HCT116 (cell line): ENCODE data around the gene TESK1. TPM values are rescaled to one million over a fixed set of nuclear protein-coding genes. Genes with fewer than 3 reads are reported as not detected.
"Not testable (repeated sequence)": the region's sequence is repeated elsewhere in the genome, so short reads cannot be mapped to it uniquely, and the experiment has no call there.

ENCODE experiments used
- ATAC-seq: fragments of 200-7000 bp; cut with Tn5 transposase; 2 replicates; pipeline ENCODE4 v1.9.1; 2020; ENCODE audit warnings: mild to moderate bottlenecking, moderate library complexity
- BruUV-seq: library from RNA; stranded (reverse); fragments of 400-500 nt; replicated peaks from 2 replicates; lab custom pipeline; 2021; lab: Mats Ljungman, UMichigan
- CTCF ChIA-PET: fragments of 300-600 bp; sonication (Branson Sonifier 250); formaldehyde crosslinking; loops from one replicate; lab custom pipeline; 2021; ENCODE audit warnings: antibody characterized with exemption; lab: Charles Lee
- POLR2A ChIA-PET: fragments of 300-600, 350-600 bp; sonication (Branson Sonifier 250); formaldehyde crosslinking; loops from one replicate; lab custom pipeline; 2021; ENCODE audit warnings: antibody characterized with exemption; lab: Charles Lee
- RAD21 ChIA-PET, 2 experiments: fragments of 300-600 bp; sonication (Branson Sonifier 250); formaldehyde crosslinking; loops; one replicate each; lab custom pipeline; 2023; ENCODE audit warnings: low total read pairs in 2 of 2; ENCODE audit not compliant: uncharacterized antibody in 2 of 2, unreplicated experiment in 2 of 2, low non-redundant PET in 1 of 2; lab: Charles Lee
- DNase-seq: peaks from one replicate; pipeline ENCODE4 v3.0.0-alpha.2; 2010; ENCODE audit warnings: low read depth, low spot score
- H2AFZ ChIP-seq: fragments of 200-600 bp; shearing (Covaris generic), sonication (generic); 2 replicates; pipeline ENCODE4 v1.6.1; 2017; ENCODE audit warnings: low read depth, mixed run types, mixed read lengths, antibody characterized with exemption, low read length; ENCODE audit not compliant: poor library complexity, severe bottlenecking
- H3K27ac ChIP-seq: 2 replicates; pipeline ENCODE4 v1.5.1; 2012; ENCODE audit warnings: low read depth, low read length
- H3K27me3 ChIP-seq: fragments of 200-600 bp; sonication (generic); 2 replicates; pipeline ENCODE4 v1.6.1; 2016; ENCODE audit warnings: mixed run types, low read length, mixed read lengths; ENCODE audit not compliant: insufficient read depth
- H3K36me3 ChIP-seq, 2 experiments: fragments of 200-500 bp in 1 of 2; fragments of 200-600 bp in 1 of 2; sonication (Bioruptor generic) in 1 of 2; sonication (generic) in 1 of 2; 2 replicates each; pipeline versions ENCODE4 v1.5.1 to v1.6.1; 2014 to 2016; ENCODE audit warnings: low read length in 2 of 2, inconsistent platforms in 1 of 2, mixed read lengths in 1 of 2, mixed run types in 1 of 2; ENCODE audit not compliant: insufficient read depth in 2 of 2, control insufficient read depth in 1 of 2
- H3K4me1 ChIP-seq, 2 experiments: fragments of 200-600 bp in 1 of 2; sonication (generic) in 1 of 2; 2 replicates each; pipeline versions ENCODE4 v1.5.1 to v1.6.1; 2012 to 2017; ENCODE audit warnings: low read length in 2 of 2, inconsistent platforms in 1 of 2, mild to moderate bottlenecking in 1 of 2, mixed read lengths in 1 of 2, mixed run types in 1 of 2, moderate library complexity in 1 of 2; ENCODE audit not compliant: insufficient read depth in 2 of 2, control insufficient read depth in 1 of 2
- H3K4me2 ChIP-seq: fragments of 200-600 bp; sonication (generic); 2 replicates; pipeline ENCODE4 v1.6.1; 2017; ENCODE audit warnings: mixed run types, low read length, mixed read lengths
- H3K4me3 ChIP-seq, 2 experiments: fragments of 200-600 bp in 1 of 2; sonication (generic) in 1 of 2; replicated peaks in 1 of 2; 2 replicates each; pipeline ENCODE4 v1.5.1; 2011 to 2016; ENCODE audit warnings: low read length in 2 of 2, control low read depth in 1 of 2, low read depth in 1 of 2, mild to moderate bottlenecking in 1 of 2, mixed read lengths in 1 of 2, mixed run types in 1 of 2
- H3K79me2 ChIP-seq: fragments of 200-600 bp; sonication (generic); 2 replicates; pipeline ENCODE4 v1.6.1; 2017; ENCODE audit warnings: mild to moderate bottlenecking, mixed run types, low read length, moderate library complexity, mixed read lengths; ENCODE audit not compliant: insufficient read depth
- H3K9ac ChIP-seq: fragments of 200-600 bp; sonication (generic); 2 replicates; pipeline ENCODE4 v1.6.1; 2016; ENCODE audit warnings: low read length, mixed read lengths
- H3K9me2 ChIP-seq: fragments of 200-600 bp; sonication (generic), shearing (Covaris generic); 2 replicates; pipeline ENCODE4 v1.6.1; 2017; ENCODE audit warnings: mixed run types, mild to moderate bottlenecking, moderate library complexity; ENCODE audit not compliant: insufficient read depth
- H3K9me3 ChIP-seq, 2 experiments: fragments of 200-500 bp in 1 of 2; fragments of 200-600 bp in 1 of 2; sonication (Bioruptor generic) in 1 of 2; sonication (generic) in 1 of 2; 2 replicates each; pipeline ENCODE4 v1.6.1; 2014 to 2017; ENCODE audit warnings: low read length in 2 of 2, mixed read lengths in 2 of 2, inconsistent platforms in 1 of 2, low read depth in 1 of 2, mild to moderate bottlenecking in 1 of 2, mixed run types in 1 of 2, moderate library complexity in 1 of 2; ENCODE audit not compliant: control insufficient read depth in 1 of 2, insufficient read depth in 1 of 2
- H4K20me1 ChIP-seq: fragments of 200-600 bp; sonication (generic), shearing (Covaris generic); 2 replicates; pipeline ENCODE4 v1.6.1; 2017; ENCODE audit warnings: mixed run types, mild to moderate bottlenecking, moderate library complexity; ENCODE audit not compliant: insufficient read depth
- TCF7L2 ChIP-seq: IDR thresholded peaks from 2 replicates; pipeline ENCODE4 v1.7.0; 2011; ENCODE audit warnings: borderline replicate concordance, inconsistent platforms; ENCODE audit not compliant: insufficient read depth, insufficient read length; ENCODE audit errors: extremely low read depth
- intact Hi-C: fragments of 100-400 bp; cut with micrococcal nuclease; formaldehyde crosslinking; loops from 2 replicates; pipeline ENCODE4 v1.10.0; 2022
- total RNA-seq: library from RNA; stranded (reverse); gene quantifications from one replicate; pipeline ENCODE4 v1.2.1, GENCODE V29; 2021; ENCODE audit not compliant: unreplicated experiment

The TESK1 gene
- total RNA-seq, 1 experiment from 2014 or later: 26.6 TPM

GRCh38 chr9:35639631-35640030 is 34.6 kb downstream of the TESK1 start (continued):
- TF ChIP-seq TCF7L2: no peak

- intact Hi-C loops, POLR2A ChIA-PET, RAD21 ChIA-PET, H3K4me3 ChIP-seq, H3K4me1 ChIP-seq, H3K9me2 ChIP-seq, H3K36me3 ChIP-seq, H3K27ac ChIP-seq, H4K20me1 ChIP-seq, H3K27me3 ChIP-seq, H3K79me2 ChIP-seq, H3K4me2 ChIP-seq, BruUV-seq, H3K9me3 ChIP-seq, H2AFZ ChIP-seq, DNase-seq, H3K9ac ChIP-seq, ATAC-seq: not testable (repeated sequence)
- CTCF ChIA-PET: interaction anchor here (1.4 kb wide), 1 partner anchor 29 kb away, joined by 4 read pairs; no protein-coding TSS in a partner anchor
Measured at GRCh38 chr9:35640431-35640830, 35.4 kb downstream of the TESK1 start.

- POLR2A ChIA-PET, H2AFZ ChIP-seq, H3K9me2 ChIP-seq, H3K9me3 ChIP-seq, CTCF ChIA-PET, intact Hi-C loops, H3K79me2 ChIP-seq, H3K4me1 ChIP-seq, H3K27ac ChIP-seq, H3K27me3 ChIP-seq, H4K20me1 ChIP-seq, H3K4me3 ChIP-seq, H3K36me3 ChIP-seq, RAD21 ChIA-PET, DNase-seq, H3K9ac ChIP-seq, H3K4me2 ChIP-seq, BruUV-seq, ATAC-seq: not testable (repeated sequence)
Measured at GRCh38 chr9:35641478-35641877, 36.4 kb downstream of the TESK1 start.
